ENCODE data around the gene ROPN1B.
"Not testable (repeated sequence)": the region's sequence is repeated elsewhere in the genome, so short reads cannot be mapped to it uniquely, and the experiment has no call there.

GRCh38 chr3:125936210-125936815, 32.7 kb upstream of the ROPN1B start:
- TF ChIP-seq, protein P1, sequence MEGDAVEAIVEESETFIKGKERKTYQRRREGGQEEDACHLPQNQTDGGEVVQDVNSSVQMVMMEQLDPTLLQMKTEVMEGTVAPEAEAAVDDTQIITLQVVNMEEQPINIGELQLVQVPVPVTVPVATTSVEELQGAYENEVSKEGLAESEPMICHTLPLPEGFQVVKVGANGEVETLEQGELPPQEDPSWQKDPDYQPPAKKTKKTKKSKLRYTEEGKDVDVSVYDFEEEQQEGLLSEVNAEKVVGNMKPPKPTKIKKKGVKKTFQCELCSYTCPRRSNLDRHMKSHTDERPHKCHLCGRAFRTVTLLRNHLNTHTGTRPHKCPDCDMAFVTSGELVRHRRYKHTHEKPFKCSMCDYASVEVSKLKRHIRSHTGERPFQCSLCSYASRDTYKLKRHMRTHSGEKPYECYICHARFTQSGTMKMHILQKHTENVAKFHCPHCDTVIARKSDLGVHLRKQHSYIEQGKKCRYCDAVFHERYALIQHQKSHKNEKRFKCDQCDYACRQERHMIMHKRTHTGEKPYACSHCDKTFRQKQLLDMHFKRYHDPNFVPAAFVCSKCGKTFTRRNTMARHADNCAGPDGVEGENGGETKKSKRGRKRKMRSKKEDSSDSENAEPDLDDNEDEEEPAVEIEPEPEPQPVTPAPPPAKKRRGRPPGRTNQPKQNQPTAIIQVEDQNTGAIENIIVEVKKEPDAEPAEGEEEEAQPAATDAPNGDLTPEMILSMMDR (IDR thresholded peaks at IDR 0.05; ENCODE audit: low read depth, low read length): peak; percentile 18; the same call in 1 of the 2 replicates
- TF ChIP-seq EZH2phosphoT487 (IDR thresholded peaks at IDR 0.05; ENCODE audit: low read depth): not testable (repeated sequence)

All from OCI-LY3 (cell line).